HG03521 (cell line): ENCODE results near the gene VWF.

Source experiments
- ATAC-seq: cut with Tn5 transposase; IDR thresholded peaks from one replicate; pipeline ENCODE4 v1.9.1; 2021; ENCODE audit warnings: mild to moderate bottlenecking, moderate library complexity; ENCODE audit not compliant: unreplicated experiment

Gene VWF

DNA sequence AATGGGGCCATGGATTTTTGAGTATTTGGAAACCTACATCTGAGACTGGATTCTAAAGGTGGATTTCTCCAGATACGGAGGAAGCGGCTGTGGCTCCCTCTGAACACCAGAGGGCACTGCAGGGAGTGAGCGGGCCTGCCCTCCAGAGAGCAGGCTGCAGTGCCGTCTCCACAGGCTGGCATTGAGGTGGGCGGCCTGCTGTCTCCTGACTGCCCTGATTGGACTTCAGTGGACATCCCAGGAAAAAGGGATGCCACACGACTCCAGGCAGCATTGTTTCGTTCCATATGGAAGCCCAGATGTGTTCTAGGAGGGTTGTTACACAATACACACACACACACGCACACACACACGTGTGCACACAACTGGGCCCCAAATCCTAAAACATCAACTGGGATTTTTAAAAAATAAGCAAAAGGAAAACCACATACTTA is 158.5 kb downstream of the VWF start:
- no peak for ATAC-seq

DNA sequence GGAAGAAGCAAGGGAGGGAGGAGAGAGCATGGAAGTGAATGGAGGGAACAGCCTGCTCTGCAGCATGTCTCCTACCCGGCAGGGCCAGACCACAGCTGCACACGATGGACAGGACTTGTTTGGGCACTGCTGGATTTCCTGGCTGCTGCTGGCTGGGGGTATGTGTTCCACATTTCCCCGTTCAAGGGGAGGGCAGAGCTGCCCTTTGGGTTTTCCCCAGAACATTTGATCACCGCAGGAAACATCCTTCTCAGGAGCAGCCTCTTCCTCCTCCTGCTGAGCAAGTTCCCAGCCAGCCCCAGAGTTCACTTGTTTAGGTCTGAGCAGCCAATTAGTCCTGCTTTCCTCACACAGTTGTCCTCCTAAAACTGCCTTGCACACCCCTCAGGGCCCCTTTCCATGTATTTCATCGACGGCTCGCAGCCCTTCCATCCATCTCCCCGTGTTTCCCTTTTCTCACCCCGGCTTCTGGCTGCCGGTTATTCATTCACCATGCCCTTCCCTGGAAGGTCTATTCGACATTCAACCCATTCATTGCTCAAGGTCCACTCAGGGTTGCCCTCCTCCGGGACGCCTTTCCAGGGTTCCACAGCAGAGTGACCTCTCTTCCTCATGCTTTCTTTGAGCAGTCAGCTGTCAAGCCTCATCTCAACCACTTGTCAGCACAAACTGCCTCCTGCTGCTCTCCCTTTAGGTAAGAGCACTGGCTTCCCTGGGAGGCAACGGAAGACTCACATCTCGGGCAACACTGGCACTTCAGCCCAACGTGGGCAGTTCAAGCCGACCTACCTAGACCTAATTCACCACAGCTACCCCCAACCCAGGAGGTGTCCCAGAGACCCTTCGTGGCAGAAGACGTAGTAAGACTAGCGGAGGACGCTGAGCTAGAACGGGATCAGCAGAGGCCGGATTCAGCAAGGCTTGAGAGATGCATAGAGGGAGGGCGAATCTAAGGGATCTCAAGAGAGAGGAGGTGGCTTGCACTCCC is 159.3 kb downstream of the VWF start:
- ATAC-seq = no peak

DNA sequence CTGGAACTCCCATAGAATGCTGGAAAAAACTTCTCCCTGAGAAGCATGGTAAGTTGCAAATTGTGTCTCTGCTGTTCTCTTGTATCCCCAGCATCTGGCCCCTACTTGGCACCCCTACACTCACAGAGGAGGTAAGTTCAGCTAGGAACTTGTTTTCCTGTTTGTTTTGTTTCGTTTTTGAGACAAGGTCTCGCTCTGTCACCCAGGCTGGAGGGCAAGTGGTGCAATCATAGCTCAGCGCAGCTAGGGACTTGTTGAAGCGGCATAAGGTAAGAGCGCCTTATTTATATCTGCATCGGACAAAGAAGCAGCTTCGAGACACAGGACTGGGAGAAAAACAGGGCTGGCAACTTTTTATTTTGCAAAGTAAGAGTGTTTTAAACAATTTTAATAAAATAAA is 161.0 kb downstream of the VWF start:
- no peak for ATAC-seq

DNA sequence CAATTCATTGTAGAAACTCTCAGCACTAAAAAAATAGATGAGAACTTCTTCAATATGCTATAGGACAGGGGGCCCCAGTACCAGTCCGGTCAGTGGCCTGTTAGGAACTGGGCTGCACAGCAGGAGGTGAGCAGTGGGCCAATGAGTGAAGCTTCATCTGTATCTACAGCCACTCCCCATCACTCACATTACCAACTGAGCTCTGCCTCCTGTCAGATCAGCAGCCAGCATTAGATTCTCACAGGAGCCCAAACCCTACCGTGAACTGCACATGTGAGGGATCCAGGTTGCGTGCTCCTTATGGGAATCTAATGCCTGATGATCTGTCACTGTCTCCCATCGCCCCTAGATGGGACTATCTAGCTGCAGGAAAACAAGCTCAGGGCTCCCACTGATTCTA is 163.7 kb downstream of the VWF start:
- no peak for ATAC-seq

DNA sequence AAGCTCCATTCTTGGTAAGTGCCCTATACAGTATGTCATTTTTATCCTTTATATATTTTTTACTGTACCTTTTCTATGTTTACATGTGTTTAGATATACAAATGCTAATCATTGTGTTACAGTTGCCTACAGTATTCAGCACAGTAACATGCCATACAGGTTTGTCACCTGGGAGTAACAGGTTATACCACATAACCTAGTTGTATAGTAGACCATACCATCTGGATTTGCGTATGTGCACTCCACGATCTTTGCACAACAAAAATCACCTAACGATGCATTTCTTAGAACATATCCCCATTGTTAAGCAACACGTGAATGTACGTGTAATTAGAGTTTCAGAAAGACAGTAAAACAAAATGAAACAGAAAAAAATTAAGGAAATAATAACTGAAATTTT is 167.5 kb downstream of the VWF start:
- ATAC-seq = no peak

DNA sequence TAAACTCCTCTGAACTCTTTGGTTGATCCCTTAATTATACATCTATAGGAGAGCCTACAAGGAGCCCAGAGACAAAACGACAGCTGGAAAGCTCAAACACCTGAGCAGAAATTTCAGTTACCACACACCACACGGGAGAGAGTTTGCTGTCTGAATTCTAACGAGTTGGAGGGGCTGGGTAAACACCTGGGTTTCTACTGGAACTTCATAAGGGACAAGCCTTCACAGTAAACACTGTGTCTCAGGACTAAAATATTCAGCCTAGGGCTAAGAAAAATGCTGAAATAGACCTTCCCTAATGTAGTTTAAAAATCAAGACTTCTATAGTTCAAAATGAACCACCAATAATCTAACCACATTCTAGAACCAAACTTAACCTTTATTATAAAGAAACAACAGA is 169.8 kb downstream of the VWF start:
- no peak for ATAC-seq

DNA sequence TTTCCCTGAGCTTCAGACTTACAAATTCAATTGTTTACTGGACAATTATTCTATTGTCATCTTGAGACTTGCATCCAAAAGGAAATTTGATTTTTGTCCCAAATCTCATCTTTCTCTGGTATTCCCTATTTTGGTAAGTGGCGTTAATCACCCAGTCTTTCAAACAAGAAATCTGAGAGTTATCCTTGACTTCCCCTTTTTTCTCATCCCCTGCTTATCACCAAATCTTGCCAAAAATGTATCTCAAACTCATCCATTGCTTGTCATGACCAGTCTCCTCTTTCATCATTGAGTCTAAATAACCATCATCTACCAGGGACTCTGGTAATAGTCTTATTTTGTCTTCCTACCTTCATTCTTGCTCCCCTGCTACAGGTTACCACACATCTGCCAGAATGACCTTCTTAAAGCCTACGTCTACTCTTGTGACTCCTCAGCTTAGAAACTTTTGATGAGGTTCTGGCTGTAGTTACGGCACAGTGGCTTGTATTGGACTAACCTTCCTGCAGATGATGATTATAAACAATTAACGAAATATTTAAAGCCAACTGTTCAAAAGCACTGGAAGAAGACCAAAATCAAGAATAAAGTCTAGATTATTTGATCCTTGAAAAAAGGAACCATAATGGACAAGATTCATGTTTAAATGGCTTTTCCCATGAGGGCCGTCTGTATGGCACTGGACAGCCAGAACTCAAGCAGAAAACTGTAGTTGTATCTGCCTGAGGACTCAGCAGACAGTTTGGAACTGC is 170.5 kb downstream of the VWF start:
- no peak for ATAC-seq

DNA sequence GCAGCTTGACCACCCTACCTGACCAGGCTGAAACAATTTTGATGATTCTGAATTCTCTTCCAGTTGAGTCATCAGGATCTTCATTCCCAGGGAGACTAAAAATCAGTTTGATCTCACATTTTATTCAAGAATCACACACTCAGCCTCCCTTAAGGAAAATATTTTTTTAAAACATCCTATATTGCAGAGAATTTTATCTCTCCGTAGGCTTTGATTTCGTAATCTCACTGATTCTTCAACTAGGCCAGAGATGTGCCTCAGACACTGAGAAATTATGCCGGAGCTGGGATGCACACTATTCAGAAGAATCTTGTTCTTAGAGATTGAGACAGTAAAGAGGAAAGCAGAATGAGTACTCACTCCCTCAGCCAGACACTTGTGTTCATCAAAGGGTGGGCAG is 172.4 kb downstream of the VWF start:
- no peak for ATAC-seq

DNA sequence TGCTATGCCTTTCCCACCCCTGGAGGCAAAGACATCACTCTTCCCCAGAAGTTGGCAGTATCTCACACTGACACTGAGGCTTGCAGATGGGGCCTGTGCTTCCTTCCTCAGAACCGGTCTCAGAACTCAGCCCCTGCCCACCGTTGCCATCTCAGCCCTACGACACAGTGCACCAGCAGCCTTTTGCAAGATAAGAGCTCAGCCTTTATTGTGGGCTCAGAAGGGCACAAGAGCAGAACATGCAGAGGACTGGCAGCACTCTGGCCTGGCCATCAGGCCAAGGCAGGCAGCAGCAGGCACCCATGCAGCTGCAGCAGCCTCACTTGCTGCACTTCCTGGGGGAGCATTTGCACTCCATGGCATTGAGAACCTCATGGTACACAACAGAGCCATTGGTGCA is 175.8 kb downstream of the VWF start:
- ATAC-seq = no peak

DNA sequence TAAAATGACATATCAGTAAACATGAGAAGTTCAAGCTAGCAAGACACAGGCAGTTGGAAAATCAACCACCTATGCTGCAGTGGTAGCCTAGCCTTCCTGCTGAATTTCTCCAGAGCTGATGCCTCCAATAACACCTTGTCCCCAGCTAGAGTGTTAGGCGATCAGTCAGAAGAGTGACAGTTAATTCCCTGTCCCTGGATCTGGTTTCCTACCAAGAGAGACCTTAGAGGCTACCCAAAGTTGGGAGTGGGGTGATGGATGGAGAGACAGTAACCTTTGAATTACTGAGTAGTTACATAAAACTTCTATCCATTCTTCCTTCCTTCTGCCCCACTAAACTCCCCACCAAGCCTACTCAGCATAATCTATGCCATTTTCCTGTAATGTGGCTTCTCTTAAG is 177.5 kb downstream of the VWF start:
- no peak for ATAC-seq

DNA sequence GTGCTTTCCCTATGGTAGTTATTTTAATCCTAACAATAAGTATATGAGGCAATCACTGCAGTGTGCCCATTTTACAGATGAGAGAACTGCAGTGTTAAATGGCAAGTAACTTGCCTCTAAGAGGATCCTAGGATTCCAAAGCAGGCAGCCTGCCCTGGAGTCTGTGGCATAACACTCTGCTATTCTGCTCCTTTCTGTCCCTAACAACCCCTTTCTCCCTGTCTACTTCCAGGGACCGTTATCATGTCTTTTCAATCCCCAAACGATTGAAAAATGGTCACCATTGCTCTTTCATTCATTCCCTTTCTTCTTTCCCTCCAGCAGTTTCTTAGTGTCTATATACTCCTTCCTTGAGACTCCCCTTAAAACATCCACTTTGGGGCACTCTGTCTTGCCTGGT is 178.1 kb downstream of the VWF start:
- ATAC-seq = no peak

DNA sequence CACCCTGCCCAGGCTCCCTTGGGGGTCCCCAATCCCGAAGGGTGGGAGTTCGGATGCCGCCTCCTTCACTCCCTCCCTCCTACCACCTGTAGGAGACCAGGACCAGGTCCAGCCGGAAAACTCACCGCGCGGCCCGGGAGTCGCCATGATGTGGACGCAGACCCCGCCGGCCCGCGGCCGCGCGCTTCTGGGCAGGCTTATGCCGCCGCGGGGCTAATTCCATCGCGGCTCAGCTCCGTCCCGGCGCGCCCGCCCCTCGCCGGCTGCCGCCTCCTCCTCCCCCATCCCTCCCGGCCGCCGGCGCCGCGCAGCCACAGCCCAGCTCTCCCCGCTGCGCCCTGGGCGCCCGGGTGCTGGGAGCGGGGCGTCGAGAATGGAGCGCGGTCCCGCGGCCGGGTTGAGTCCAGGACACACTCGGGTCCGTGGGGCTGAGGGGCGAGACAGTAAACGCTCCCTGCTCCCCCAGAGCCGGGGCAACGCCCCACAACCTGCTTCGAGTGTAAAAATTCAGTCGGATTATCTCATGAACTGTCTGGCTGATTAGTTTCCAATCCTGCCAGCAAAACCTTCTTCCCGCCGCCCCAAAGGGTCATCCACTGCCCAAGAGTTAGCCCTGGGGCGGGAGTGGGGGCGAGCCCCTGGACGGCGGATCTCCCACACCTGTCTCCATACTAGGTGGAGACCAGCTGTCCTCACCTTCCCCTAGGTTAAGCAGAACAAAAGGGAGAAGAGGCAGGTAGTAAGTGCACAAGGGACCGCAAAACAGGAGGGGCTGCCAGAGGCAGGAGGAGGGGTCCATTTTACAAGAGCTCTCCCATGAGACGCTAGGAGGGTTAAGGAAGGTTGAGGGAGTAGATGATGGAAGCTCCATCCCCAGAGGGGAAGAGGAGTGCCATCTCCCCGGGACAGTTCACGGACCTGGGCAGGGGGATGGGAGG is 179.1 kb downstream of the VWF start, which contains the start of gene ANO2:
TSS of gene ANO2 (minus strand) at position 189 of the 938 bp plus-strand sequence. CDS start at position 147, 42 bp downstream.
- ATAC-seq = no peak

DNA sequence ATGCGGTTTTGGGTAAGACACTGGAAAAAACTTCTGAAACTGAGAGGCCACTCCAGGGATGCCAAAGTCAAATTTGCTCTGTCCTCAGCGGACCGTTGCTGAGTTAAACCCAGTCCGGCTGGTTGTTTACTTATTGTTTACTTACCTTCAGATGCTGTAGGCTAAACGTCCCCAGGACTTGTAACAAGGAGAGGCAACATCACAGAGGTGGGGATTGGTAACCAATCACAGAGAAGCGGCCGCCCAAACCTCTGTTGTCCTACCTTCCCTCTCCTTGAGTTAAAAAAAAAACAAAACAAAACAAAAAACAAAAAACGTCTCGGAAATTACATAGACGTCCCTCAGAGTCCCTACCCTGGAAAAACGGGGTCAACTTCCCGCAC is 179.8 kb downstream of the VWF start:
- ATAC-seq = no peak

DNA sequence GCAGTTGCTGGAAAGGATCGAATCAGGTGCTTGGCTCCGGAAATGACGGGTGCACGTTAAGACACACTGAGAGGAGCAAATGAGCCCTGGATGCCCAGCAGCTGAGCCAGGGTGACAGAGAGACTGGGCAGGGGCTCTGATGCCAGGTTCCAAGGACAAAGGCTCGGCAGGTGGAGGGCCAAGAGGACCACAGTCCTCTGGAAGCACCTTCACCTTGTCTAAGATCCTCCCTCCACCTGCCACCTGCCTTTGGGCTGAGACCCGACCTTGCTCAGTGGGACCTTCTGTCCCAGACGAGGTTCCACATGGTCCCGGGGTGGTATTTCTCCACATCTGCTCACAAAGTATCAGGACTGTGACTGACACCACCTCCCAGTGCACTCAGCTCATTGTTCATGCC is 180.4 kb downstream of the VWF start:
- no peak for ATAC-seq

DNA sequence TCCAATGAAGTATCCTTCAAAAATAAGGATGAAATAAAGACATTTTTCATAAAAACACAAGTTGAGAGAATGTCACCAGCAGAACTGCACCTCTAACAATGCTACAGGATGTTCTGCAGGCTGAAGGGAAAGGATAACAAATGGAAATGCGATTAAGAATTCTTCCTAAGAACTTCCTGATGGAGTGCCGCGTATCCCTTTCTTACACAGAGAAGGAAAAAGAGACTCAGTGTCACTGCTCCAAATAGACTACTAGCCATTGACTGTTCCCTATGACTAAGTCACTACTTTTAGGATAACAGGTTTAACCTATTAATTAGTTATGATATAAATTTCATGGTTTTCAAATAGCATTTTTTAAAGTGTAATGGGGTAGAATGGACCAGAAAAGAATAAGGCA is 182.6 kb downstream of the VWF start:
- ATAC-seq = no peak

DNA sequence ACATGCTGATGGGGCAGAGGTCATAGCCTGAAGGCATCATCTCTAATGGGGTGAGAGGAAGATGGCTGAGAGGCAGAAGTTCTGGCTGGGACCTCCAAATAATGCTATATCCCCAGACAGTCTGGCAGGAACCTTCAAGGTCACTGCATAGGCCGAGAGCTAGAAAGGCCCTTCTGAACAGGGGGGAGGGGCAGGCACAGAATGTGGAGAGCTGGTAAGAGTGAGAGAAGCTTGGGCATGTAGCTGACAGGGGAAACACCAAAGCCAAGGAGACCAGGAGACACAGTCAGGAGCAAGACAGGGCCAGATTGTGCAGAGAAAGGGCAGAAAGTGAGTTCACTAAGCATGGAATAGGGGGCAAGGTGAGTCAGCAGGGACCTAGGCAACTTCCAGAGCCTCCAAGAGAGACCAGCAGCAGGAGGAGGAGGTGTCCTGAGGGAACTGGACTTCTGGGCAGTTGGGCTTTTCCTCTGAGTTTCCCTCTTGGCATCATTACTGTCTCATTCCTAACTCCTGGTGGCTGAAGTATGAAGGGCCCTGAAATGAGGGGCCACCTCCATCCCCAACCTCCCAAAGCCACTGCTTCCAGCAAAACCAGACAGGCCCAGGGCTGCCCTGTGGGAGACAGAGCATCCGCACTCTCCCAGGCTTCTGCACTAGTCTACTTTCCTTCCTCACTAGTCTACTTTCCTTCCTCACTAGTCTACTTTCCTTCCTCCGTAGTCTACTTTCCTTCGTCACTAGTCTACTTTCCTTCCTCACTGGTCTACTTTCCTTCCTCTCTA is 196.5 kb downstream of the VWF start:
- ATAC-seq = no peak

DNA sequence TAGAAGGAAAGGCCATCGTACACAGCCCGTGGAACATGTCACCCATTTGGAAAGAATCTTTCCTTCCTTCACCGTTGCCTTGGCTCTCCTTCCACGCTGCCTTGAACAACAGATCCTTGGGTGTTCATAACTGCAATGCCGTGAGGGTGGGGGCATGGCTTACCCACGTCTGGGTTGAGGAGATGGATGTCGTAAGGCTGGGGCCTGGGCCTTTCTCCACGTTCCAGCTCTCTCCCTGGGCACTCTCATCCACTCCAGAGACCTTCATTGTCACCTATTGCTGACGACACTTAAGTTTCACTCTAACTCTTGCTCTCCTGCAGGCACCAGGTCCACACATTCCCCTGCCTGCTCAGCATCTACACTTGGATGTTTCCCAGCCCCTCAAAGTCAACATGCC is 198.8 kb downstream of the VWF start:
- ATAC-seq = no peak

DNA sequence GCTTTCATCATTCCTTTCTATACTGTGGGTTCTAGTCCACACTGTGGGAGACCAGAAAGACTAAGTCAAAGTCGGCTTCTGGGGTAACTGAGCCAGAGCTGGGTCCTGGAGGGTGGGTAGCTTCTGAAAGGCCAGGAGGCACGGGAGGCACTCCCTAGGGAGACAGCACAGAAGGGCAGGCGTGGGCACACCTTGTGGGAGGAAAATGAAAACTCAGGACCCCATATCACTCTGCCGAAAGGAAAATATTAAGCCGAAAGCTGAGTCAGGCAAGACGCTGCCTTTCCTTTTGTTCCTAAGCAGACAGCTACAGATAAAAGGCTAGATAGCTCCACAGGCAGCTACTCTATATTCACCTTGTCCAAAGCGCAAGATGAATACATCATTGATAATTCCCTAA is 200.1 kb downstream of the VWF start:
- ATAC-seq = no peak

DNA sequence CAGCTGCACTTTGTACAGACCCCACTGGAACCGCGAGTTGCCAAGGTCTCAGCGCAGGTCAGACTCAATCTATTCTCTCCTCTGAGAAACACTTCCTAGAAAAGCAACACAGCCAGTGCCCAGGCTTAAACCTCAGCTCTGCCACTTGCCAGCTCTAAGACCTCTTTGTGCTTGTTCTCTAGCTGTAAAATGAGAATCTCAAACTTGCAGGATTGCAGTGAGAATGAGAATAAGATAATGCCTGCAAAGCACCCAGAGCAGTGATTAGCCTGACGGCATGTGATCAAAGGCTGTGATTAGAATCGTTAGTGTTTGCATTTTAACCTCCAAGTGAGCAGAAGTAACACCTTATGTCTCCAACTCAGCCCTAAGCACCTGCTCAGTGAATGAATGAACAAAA is 200.7 kb downstream of the VWF start:
- ATAC-seq = no peak

DNA sequence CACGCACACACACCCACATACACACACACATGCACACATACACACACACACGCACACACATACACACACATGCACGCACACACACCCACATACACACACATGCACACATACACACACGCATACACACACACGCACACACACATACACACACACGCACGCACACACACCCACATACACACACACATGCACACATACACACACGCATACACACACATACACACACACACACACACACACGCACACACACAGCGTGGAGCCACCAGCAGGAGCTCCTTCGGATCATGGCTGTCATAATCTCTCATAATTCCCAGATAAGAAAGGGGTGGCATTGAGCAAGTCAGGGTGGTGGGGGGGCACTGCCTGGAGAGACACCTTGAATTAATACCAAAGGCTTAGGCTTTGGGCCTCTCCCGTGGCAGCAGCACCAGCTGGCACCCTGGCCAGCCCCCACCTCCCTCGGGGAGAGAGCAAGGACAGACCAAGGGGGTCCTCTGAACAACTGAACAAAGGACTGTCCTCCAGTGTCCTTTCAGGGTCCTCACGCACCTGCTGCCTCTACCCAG is 201.3 kb downstream of the VWF start:
- no peak for ATAC-seq
